Measurements from ENCODE around the gene CATSPERD.
A peak's percentile ranks its signal among the peaks of the same experiment; 100 is the strongest.
"Not testable (repeated sequence)": the region's sequence is repeated elsewhere in the genome, so short reads cannot be mapped to it uniquely, and the experiment has no call there.

CATSPERD gene

GRCh38 chr19:5684694-5685430 is 35.6 kb upstream of the CATSPERD start:
- no peak for DNase-seq (ENCODE audit: low read depth in 2 of 2)

- no peak for DNase-seq (ENCODE audit: low read depth in 2 of 2)
These were observed 34.2 kb upstream of the CATSPERD start for GRCh38 chr19:5686326-5686646.

GRCh38 chr19:5686647-5687359 is 33.6 kb upstream of the CATSPERD start:
- DNase-seq (ENCODE audit: low read depth in 2 of 2): peak; percentile 92 to 94

GRCh38 chr19:5687360-5688198 is 32.9 kb upstream of the CATSPERD start:
- DNase-seq (ENCODE audit: low read depth in 2 of 2): no peak

GRCh38 chr19:5688262-5688881 is 32.1 kb upstream of the CATSPERD start:
- DNase-seq (ENCODE audit: low read depth in 2 of 2): not testable (repeated sequence)

GRCh38 chr19:5690125-5690954 is 30.1 kb upstream of the CATSPERD start, which contains the start of gene RPL36:
Gene RPL36 (plus strand): TSS chr19:5690295. CDS start chr19:5690508, 213 bp downstream.
- DNase-seq (ENCODE audit: low read depth in 2 of 2): peak; percentile 97 to 98

- no peak for DNase-seq (ENCODE audit: low read depth in 2 of 2)
These were observed 29.2 kb upstream of the CATSPERD start for GRCh38 chr19:5690955-5691821.

GRCh38 chr19:5691822-5692722 is 28.4 kb upstream of the CATSPERD start:
- DNase-seq (ENCODE audit: low read depth in 2 of 2): no peak

- no peak for DNase-seq (ENCODE audit: low read depth in 2 of 2)
These were observed 27.7 kb upstream of the CATSPERD start for GRCh38 chr19:5692723-5693194.

- no peak for DNase-seq (ENCODE audit: low read depth in 2 of 2)
These were observed 27.0 kb upstream of the CATSPERD start for GRCh38 chr19:5693195-5694166.

GRCh38 chr19:5694167-5694955 is 26.1 kb upstream of the CATSPERD start:
- no peak for DNase-seq (ENCODE audit: low read depth in 2 of 2)

- no peak for DNase-seq (ENCODE audit: low read depth in 2 of 2)
These were observed 25.3 kb upstream of the CATSPERD start for GRCh38 chr19:5694956-5695648.

- DNase-seq (ENCODE audit: low read depth in 2 of 2): no peak
These were observed 24.7 kb upstream of the CATSPERD start for GRCh38 chr19:5695649-5696195.

- no peak for DNase-seq (ENCODE audit: low read depth in 2 of 2)
These were observed 24.0 kb upstream of the CATSPERD start for GRCh38 chr19:5696196-5697021.

Data from stimulated activated CD8-positive, alpha-beta memory T cell treated with anti-CD3 and anti-CD28 coated beads, Interleukin-2, amount 100 ng/mL, for 1 hour (primary cell).